Small intestine (tissue), 7 donors: ENCODE data around the gene C6orf15. TPM values are rescaled to one million over a fixed set of nuclear protein-coding genes. Genes with fewer than 3 reads are reported as not detected.
A peak's percentile ranks its signal among the peaks of the same experiment; 100 is the strongest.

Experiments
- DNase-seq, 2 donors: peaks; one replicate each; pipeline versions ENCODE4 v3.0.0 to v3.0.0-alpha.2; 2013
- FAIRE-seq: peaks from 2 replicates; lab custom pipeline; 2012; peaks lifted over from hg19 to GRCh38; lab: Jason Lieb, UNC
- H3K27ac ChIP-seq, 3 donors: one replicate each; pipeline ENCODE4 v1.5.1; 2013; ENCODE audit warnings: low read length in 2 of 3, mild to moderate bottlenecking in 2 of 3, control low read depth in 1 of 3, inconsistent platforms in 1 of 3, low read depth in 1 of 3, moderate library complexity in 1 of 3
- H3K27me3 ChIP-seq, 3 donors: one replicate each; pipeline ENCODE4 v1.6.1; 2013; ENCODE audit warnings: low read length in 3 of 3, inconsistent platforms in 1 of 3; ENCODE audit not compliant: control insufficient read depth in 3 of 3, insufficient read depth in 3 of 3
- H3K36me3 ChIP-seq, 3 donors: one replicate each; pipeline ENCODE4 v1.6.1; 2013; ENCODE audit warnings: low read length in 3 of 3, inconsistent platforms in 1 of 3, low read depth in 1 of 3, mild to moderate bottlenecking in 1 of 3, moderate library complexity in 1 of 3; ENCODE audit not compliant: control insufficient read depth in 3 of 3, insufficient read depth in 2 of 3
- H3K4me1 ChIP-seq, 3 donors: one replicate each; pipeline ENCODE4 v1.6.1; 2013; ENCODE audit warnings: low read length in 2 of 3, inconsistent platforms in 1 of 3, low read depth in 1 of 3, mild to moderate bottlenecking in 1 of 3, moderate library complexity in 1 of 3; ENCODE audit not compliant: control insufficient read depth in 3 of 3, insufficient read depth in 2 of 3
- H3K4me3 ChIP-seq, 3 donors: one replicate each; pipeline ENCODE4 v1.5.1; 2013; ENCODE audit warnings: low read length in 3 of 3, control low read depth in 1 of 3, inconsistent platforms in 1 of 3, low read depth in 1 of 3, mild to moderate bottlenecking in 1 of 3, moderate library complexity in 1 of 3
- H3K9me3 ChIP-seq, 2 donors: one replicate each; pipeline ENCODE4 v1.6.1; 2013; ENCODE audit warnings: low read depth in 1 of 2, low read length in 1 of 2; ENCODE audit not compliant: control insufficient read depth in 2 of 2, insufficient read depth in 1 of 2
- WGBS, 3 donors: extraction: QIAGEN DNeasy Blood & Tissue Kit; methylation state at CpG; one replicate each; pipeline ENCODE4 v1.1.7; 2013; 5-methylcytosine and 5-hydroxymethylcytosine counted together
- polyA plus RNA-seq, 4 donors: library from polyadenylated mRNA; stranded (reverse) in 3 of 4; unstranded in 1 of 4; fragments of 200-250 nt in 3 of 4; fragments of 120-200 nt in 1 of 4; gene quantifications; one replicate each; pipeline versions ENCODE4 v1.2.1 to v1.2.3, GENCODE V29; 2013
- donor health status: healthy with polysubstance abuse.
- donor health status: control.
- donor health status: control.
- donor health status: Bipolar disorder and iron deficiency.
- donor health status: healthy.

The C6orf15 gene
- polyA plus RNA-seq, 4 donors: not detected

GRCh38 chr6:31139599-31139998, 27.2 kb upstream of the C6orf15 start:
- H3K9me3 ChIP-seq: no peaks in the 10 kb centered on the region
- peaks cover 0 to 9% (median 3%) of the 10 kb centered on the region in 3 donors for H3K4me1 ChIP-seq
- no peaks in the 10 kb centered on the region for H3K27me3 ChIP-seq
- H3K4me3 ChIP-seq: no peak overlapping the region
- H3K36me3 ChIP-seq: peaks cover 0 to 18% (median 0%) of the 10 kb centered on the region in 3 donors
- H3K27ac ChIP-seq: no peak overlapping the region
- FAIRE-seq (no peak), DNase-seq (no peak)
- WGBS, 3 donors: 45 to 67% (median 50%) methylated on average over 4 of the region's 4 CpGs

GRCh38 chr6:31138982-31139381, 26.6 kb upstream of the C6orf15 start, which contains the start of gene PSORS1C2:
Gene PSORS1C2, minus strand, starts transcription at chr6:31139066. Its CDS starts 40 bp downstream, at chr6:31139026.
- WGBS, 3 donors: 79 to 86% (median 83%) methylated on average over 4 of the region's 4 CpGs
- no peaks in the 10 kb centered on the region for H3K9me3 ChIP-seq
- DNase-seq: no peak
- peak within 1 kb of the TSS in 1 of 3 donors; percentile 21 for H3K4me3 ChIP-seq
- H3K4me1 ChIP-seq: peaks cover 0 to 6% (median 3%) of the 10 kb centered on the region in 3 donors
- H3K36me3 ChIP-seq: peaks cover 0 to 12% (median 0%) of the 10 kb centered on the region in 3 donors
- no peaks in the 10 kb centered on the region for H3K27me3 ChIP-seq
- H3K27ac ChIP-seq: no peak within 1 kb of the TSS
- no peak for FAIRE-seq

- Histone ChIP-seq H3K27me3 (no peaks in the 10 kb centered on the region), H3K36me3 (no peaks in the 10 kb centered on the region), H3K27ac (no peak overlapping the region), H3K9me3 (no peaks in the 10 kb centered on the region), H3K4me3 (no peak overlapping the region), H3K4me1 (peaks cover 0 to 6% (median 0%) of the 10 kb centered on the region in 3 donors)
- no peak for FAIRE-seq
- no peak for DNase-seq
- 83 to 91% (median 90%) methylated on average over 10 of the region's 10 CpGs for WGBS, 3 donors
Measured at GRCh38 chr6:31135710-31136109, 23.3 kb upstream of the C6orf15 start.

GRCh38 chr6:31132806-31133205, 20.4 kb upstream of the C6orf15 start:
- FAIRE-seq (no peak), DNase-seq (no peak)
- peaks cover 0 to 15% (median 0%) of the 10 kb centered on the region in 3 donors for H3K27me3 ChIP-seq
- H3K4me1 ChIP-seq: peaks cover 0 to 3% (median 0%) of the 10 kb centered on the region in 3 donors
- no peaks in the 10 kb centered on the region for H3K9me3 ChIP-seq
- no peak overlapping the region for H3K27ac ChIP-seq
- no peaks in the 10 kb centered on the region for H3K36me3 ChIP-seq
- WGBS, 3 donors: 77 to 81% (median 80%) methylated on average over 6 of the region's 6 CpGs
- no peak overlapping the region for H3K4me3 ChIP-seq

GRCh38 chr6:31131595-31131994, 19.2 kb upstream of the C6orf15 start:
- Histone ChIP-seq H3K9me3 (no peaks in the 10 kb centered on the region), H3K36me3 (no peaks in the 10 kb centered on the region), H3K4me1 (peaks cover 0 to 4% (median under 1%) of the 10 kb centered on the region in 3 donors), H3K27me3 (peaks cover 0 to 15% (median 0%) of the 10 kb centered on the region in 3 donors), H3K27ac (no peak overlapping the region), H3K4me3 (no peak overlapping the region)
- WGBS, 3 donors: 70 to 89% (median 72%) methylated on average over 3 of the region's 3 CpGs
- FAIRE-seq: no peak
- no peak for DNase-seq

GRCh38 chr6:31130751-31131150, 18.4 kb upstream of the C6orf15 start:
- Histone ChIP-seq H3K27me3 (peaks cover 0 to 15% (median 0%) of the 10 kb centered on the region in 3 donors), H3K27ac (no peak overlapping the region), H3K4me3 (no peak overlapping the region), H3K4me1 (peaks cover 0 to 4% (median 3%) of the 10 kb centered on the region in 3 donors), H3K9me3 (peaks cover 0 to 3% of the 10 kb centered on the region in 2 donors), H3K36me3 (no peaks in the 10 kb centered on the region)
- DNase-seq (no peak), FAIRE-seq (no peak)
- WGBS, 3 donors: 89 to 92% (median 91%) methylated on average over 3 of the region's 3 CpGs

- Histone ChIP-seq H3K9me3 (peaks cover 0 to 4% of the 10 kb centered on the region in 2 donors), H3K36me3 (no peaks in the 10 kb centered on the region), H3K4me3 (no peak overlapping the region), H3K4me1 (peaks cover 0 to 4% (median 3%) of the 10 kb centered on the region in 3 donors), H3K27ac (no peak overlapping the region), H3K27me3 (peaks cover 0 to 15% (median 0%) of the 10 kb centered on the region in 3 donors)
- DNase-seq (no peak), FAIRE-seq (no peak)
- 37 to 65% (median 65%) methylated on average over 4 of the region's 4 CpGs for WGBS, 3 donors
Measured at GRCh38 chr6:31129130-31129529, 16.8 kb upstream of the C6orf15 start.

- no peak overlapping the region for H3K27ac ChIP-seq
- peaks cover 0 to 4% of the 10 kb centered on the region in 2 donors for H3K9me3 ChIP-seq
- FAIRE-seq (no peak), DNase-seq (peak; percentile 75 to 80)
- WGBS, 3 donors: 0 to 4% (median 3%) methylated on average over 8 of the region's 8 CpGs
- no peak overlapping the region for H3K4me3 ChIP-seq
- H3K4me1 ChIP-seq: peaks cover 0 to 4% (median 3%) of the 10 kb centered on the region in 3 donors
- H3K36me3 ChIP-seq: no peaks in the 10 kb centered on the region
- peaks cover 0 to 15% (median 0%) of the 10 kb centered on the region in 3 donors for H3K27me3 ChIP-seq
Measured at GRCh38 chr6:31128093-31128676, 15.8 kb upstream of the C6orf15 start.
